Neutrophil (primary cell): ENCODE measurements around the gene ITGA3.
"Not testable (repeated sequence)": the region's sequence is repeated elsewhere in the genome, so short reads cannot be mapped to it uniquely, and the experiment has no call there.

Experiments
- H3K27ac ChIP-seq: fragments of 200-600 bp; sonication (generic); 2 replicates; pipeline ENCODE4 v1.5.1; 2016; ENCODE audit warnings: mild to moderate bottlenecking, moderate library complexity
- H3K27me3 ChIP-seq: fragments of 200-600 bp; sonication (generic); 2 replicates; pipeline ENCODE4 v1.6.0; 2016; ENCODE audit warnings: mild to moderate bottlenecking
- H3K36me3 ChIP-seq: fragments of 200-600 bp; sonication (generic); 2 replicates; pipeline ENCODE4 v1.5.1; 2017
- H3K4me1 ChIP-seq, 2 experiments: fragments of 200-600 bp in 1 of 2; sonication (generic) in 1 of 2; 1 replicate in 1 of 2; 2 replicates in 1 of 2; pipeline versions ENCODE4 v1.5.1 to v1.6.1; 2013 to 2016; ENCODE audit warnings: low read depth in 1 of 2, low read length in 1 of 2, mild to moderate bottlenecking in 1 of 2, moderate library complexity in 1 of 2; ENCODE audit not compliant: control insufficient read depth in 1 of 2, insufficient read depth in 1 of 2
- H3K4me3 ChIP-seq, 2 experiments: fragments of 200-600 bp in 1 of 2; sonication (generic) in 1 of 2; 1 replicate in 1 of 2; 2 replicates in 1 of 2; pipeline ENCODE4 v1.5.1; 2013 to 2016; ENCODE audit warnings: low read depth in 1 of 2, low read length in 1 of 2, mild to moderate bottlenecking in 1 of 2, moderate library complexity in 1 of 2
- H3K9me3 ChIP-seq: fragments of 200-600 bp; sonication (generic); 2 replicates; pipeline ENCODE4 v1.5.1; 2016
- TF ChIP-seq, protein P1 (sequence below): fragments of 200-600 bp; sonication (generic); IDR thresholded peaks from 2 replicates; pipeline ENCODE4 v1.5.1; 2016; ENCODE audit warnings: antibody characterized with exemption

ITGA3 gene

DNA sequence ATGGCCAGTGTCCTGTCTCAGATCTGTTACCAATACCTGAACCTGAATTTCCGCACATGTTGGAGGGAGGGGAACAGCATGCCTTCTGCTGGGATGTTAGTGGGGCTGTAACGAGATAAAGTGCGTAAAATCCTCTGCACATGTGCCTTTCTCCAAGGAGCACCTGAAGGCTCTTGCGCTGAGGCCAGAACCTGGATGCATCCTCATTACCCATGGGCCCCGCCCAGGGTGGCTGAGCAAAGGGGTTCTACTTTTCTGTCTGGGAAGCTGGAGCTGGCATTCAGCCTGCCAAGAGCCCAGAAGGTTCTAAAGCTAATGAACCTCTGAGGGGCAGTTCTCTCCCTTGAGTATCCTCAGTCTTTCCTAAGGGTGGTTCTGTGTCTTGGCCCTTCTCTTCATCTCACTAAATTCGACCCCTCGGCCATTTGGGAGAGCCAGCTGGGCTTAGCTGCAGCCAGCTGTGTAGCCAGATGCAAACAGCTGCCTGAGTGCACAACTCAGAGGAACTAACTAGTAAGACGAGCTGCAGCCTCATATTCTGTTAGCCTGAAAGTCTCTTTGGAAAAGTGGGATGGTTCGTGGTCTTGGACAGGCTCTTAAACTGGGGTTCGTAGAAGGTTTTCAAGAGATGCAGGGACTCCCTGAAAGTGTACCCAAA, 2.5 kb downstream of the ITGA3 start:
- no peaks in the 10 kb centered on the region for H3K36me3 ChIP-seq
- no peak overlapping the region for H3K27ac ChIP-seq
- peaks cover 0 to 16% of the 10 kb centered on the region in 2 experiments for H3K4me1 ChIP-seq
- H3K27me3 ChIP-seq: peaks cover 82% of the 10 kb centered on the region
- TF ChIP-seq, protein P1, sequence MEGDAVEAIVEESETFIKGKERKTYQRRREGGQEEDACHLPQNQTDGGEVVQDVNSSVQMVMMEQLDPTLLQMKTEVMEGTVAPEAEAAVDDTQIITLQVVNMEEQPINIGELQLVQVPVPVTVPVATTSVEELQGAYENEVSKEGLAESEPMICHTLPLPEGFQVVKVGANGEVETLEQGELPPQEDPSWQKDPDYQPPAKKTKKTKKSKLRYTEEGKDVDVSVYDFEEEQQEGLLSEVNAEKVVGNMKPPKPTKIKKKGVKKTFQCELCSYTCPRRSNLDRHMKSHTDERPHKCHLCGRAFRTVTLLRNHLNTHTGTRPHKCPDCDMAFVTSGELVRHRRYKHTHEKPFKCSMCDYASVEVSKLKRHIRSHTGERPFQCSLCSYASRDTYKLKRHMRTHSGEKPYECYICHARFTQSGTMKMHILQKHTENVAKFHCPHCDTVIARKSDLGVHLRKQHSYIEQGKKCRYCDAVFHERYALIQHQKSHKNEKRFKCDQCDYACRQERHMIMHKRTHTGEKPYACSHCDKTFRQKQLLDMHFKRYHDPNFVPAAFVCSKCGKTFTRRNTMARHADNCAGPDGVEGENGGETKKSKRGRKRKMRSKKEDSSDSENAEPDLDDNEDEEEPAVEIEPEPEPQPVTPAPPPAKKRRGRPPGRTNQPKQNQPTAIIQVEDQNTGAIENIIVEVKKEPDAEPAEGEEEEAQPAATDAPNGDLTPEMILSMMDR: no peak
- no peak overlapping the region for H3K4me3 ChIP-seq
- no peaks in the 10 kb centered on the region for H3K9me3 ChIP-seq

DNA sequence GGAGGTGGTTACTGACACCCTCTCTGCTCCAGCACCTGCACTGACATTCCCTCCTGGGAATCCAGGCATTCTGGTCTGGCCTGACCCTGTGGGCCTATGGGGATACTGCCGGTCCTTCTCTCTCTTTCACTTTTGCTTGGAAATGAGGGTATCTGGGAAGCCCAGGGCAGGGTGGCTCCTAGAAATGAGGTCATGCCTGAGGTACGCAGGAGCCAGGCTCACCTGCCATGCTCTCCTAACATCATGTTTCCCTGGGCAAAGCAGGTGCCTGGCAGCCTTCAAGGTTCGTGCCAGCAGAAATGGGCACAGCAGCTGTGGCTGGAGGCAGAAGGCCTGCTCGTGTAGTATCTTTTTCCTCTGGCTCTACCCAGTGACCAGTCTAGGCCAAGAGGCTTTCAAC, 3.3 kb downstream of the ITGA3 start:
- H3K27me3 ChIP-seq: peaks cover 82% of the 10 kb centered on the region
- no peak overlapping the region for H3K27ac ChIP-seq
- H3K4me1 ChIP-seq: peaks cover 0 to 16% of the 10 kb centered on the region in 2 experiments
- TF ChIP-seq, protein P1: no peak
- no peak overlapping the region for H3K4me3 ChIP-seq
- no peaks in the 10 kb centered on the region for H3K9me3 ChIP-seq
- H3K36me3 ChIP-seq: no peaks in the 10 kb centered on the region

DNA sequence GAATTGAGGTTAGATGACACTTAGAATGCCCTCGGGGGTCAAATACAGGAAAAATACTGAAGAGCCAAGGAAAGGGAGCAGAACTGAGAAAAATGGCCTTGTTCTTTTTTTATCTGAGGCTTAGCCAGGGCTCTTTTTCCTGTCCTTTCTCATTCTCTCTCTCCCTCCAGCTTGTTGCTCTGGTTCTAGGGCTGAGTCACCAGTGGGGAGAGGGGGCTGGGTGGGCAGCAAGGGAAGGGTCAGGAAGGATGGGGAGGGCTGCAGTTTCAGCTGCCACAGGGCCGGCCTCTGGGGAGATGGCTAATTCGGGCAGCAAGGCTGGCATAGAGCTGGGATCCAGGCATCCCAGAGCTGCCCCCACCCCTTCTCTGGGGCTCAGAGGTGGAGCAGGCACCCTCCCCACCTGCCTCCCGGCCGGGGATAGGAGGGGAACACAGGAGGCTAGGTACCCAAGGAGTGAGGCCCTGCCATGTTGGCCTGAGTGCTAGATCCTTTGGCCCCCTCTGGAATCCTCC, 3.9 kb downstream of the ITGA3 start:
- Histone ChIP-seq H3K27me3 (peaks cover 82% of the 10 kb centered on the region), H3K4me1 (peaks cover 0 to 16% of the 10 kb centered on the region in 2 experiments), H3K36me3 (no peaks in the 10 kb centered on the region), H3K9me3 (no peaks in the 10 kb centered on the region), H3K4me3 (no peak overlapping the region), H3K27ac (no peak overlapping the region)
- TF ChIP-seq, protein P1: no peak

DNA sequence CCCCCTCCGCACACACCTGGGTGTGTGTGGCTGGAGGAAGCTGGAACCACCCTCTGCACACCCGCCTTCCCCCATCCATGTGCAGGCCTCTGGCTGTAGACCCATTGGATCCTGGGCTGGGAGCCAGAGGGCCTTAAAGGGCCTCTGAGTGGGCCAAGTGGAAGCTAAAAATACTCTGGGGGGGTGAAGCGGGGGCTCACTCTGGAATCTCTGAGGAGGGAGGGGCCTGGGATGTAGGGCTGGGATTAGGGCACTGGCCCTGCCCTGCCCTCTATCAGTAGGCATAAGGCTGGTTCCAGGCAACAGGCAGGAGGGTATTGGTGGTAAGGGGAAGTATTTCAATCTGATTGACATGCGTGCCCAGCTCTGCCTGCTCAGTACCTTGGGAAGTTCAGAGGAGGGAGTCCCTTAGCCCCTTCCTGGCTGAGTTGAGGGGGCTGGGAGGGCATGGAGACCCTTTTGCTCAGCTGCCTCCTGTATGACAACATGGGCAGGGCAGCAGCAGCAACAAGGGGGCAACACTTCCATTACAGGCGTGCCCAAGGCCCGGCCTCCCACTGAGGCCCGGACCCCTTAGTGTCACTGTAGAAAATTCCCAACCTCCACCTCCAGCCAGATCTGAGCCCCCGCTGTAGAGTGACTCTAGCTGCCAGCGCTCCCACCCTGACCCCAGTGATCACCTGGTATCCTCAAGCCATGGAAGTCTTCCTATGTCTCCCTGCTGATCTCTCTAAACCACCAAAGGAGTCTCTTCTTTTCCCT, 5.2 kb downstream of the ITGA3 start:
- no peaks in the 10 kb centered on the region for H3K9me3 ChIP-seq
- no peaks in the 10 kb centered on the region for H3K36me3 ChIP-seq
- H3K4me3 ChIP-seq: no peak overlapping the region
- TF ChIP-seq, protein P1: no peak
- H3K27ac ChIP-seq: no peak overlapping the region
- H3K4me1 ChIP-seq: peaks cover 0 to 4% of the 10 kb centered on the region in 2 experiments
- H3K27me3 ChIP-seq: peaks cover 76% of the 10 kb centered on the region

DNA sequence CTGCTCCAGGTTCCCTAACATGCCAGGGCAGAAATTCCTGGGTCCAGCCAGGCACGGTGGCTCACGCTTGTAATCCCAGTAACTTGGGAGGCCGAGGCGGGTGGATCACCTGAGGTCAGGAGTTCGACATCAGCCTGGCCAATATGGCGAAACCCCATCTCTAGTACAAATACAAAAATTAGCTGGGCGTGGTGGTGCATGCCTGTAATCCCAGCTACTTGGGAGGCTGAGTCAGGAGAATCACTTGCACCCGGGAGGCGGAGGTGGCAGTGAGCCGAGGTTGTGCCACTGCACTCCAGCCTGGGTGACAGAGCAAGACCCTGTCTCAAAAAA, 5.8 kb downstream of the ITGA3 start:
- not testable (repeated sequence) for H3K36me3 ChIP-seq, H3K27ac ChIP-seq, H3K4me1 ChIP-seq

More for the DNA sequence above, 5.8 kb downstream of the ITGA3 start:
- H3K4me3 ChIP-seq, H3K9me3 ChIP-seq: not testable (repeated sequence)
- peaks cover 70% of the 10 kb centered on the region for H3K27me3 ChIP-seq
